Measurements from ENCODE around the gene CCDC12. TPM values are rescaled to one million over a fixed set of nuclear protein-coding genes. Genes with fewer than 3 reads are reported as not detected.
"Not testable (repeated sequence)": the region's sequence is repeated elsewhere in the genome, so short reads cannot be mapped to it uniquely, and the experiment has no call there.

CCDC12 gene
- total RNA-seq, 1 donor from 2014 or later = 30.9 TPM

- DNase-seq = no peak
These were observed 53.5 kb downstream of the CCDC12 start for GRCh38 chr3:46922871-46923558.

- DNase-seq = no peak
These were observed 54.1 kb downstream of the CCDC12 start for GRCh38 chr3:46922426-46922825.

- DNase-seq = no peak
These were observed 54.7 kb downstream of the CCDC12 start for GRCh38 chr3:46921871-46922271.

GRCh38 chr3:46921041-46921440, 55.5 kb downstream of the CCDC12 start:
- no peak for DNase-seq

GRCh38 chr3:46918634-46919033, 57.9 kb downstream of the CCDC12 start:
- DNase-seq = no peak

- no peak for DNase-seq
These were observed 58.3 kb downstream of the CCDC12 start for GRCh38 chr3:46918202-46918601.

- no peak for DNase-seq
These were observed 59.3 kb downstream of the CCDC12 start for GRCh38 chr3:46917257-46917656.

- DNase-seq = no peak
These were observed 59.7 kb downstream of the CCDC12 start for GRCh38 chr3:46916799-46917198.

- no peak for DNase-seq
These were observed 60.3 kb downstream of the CCDC12 start for GRCh38 chr3:46916278-46916677.

GRCh38 chr3:46915297-46915822, 61.2 kb downstream of the CCDC12 start:
- no peak for DNase-seq

- no peak for DNase-seq
These were observed 61.7 kb downstream of the CCDC12 start for GRCh38 chr3:46914849-46915248.

- no peak for DNase-seq
These were observed 62.9 kb downstream of the CCDC12 start for GRCh38 chr3:46913644-46914043.

- no peak for DNase-seq
These were observed 63.6 kb downstream of the CCDC12 start for GRCh38 chr3:46912986-46913385.

- DNase-seq = not testable (repeated sequence)
These were observed 65.6 kb downstream of the CCDC12 start for GRCh38 chr3:46910914-46911313.

GRCh38 chr3:46910166-46910760, 66.3 kb downstream of the CCDC12 start:
- no peak for DNase-seq

- peak; percentile 44 for DNase-seq
These were observed 66.9 kb downstream of the CCDC12 start for GRCh38 chr3:46909535-46910161.

GRCh38 chr3:46908986-46909534, 67.5 kb downstream of the CCDC12 start:
- no peak for DNase-seq

- peak; percentile 49 for DNase-seq
These were observed 68.1 kb downstream of the CCDC12 start for GRCh38 chr3:46908294-46908985.

GRCh38 chr3:46907960-46908293, 68.6 kb downstream of the CCDC12 start:
- DNase-seq = no peak

- DNase-seq = no peak
These were observed 69.3 kb downstream of the CCDC12 start for GRCh38 chr3:46907271-46907670.

GRCh38 chr3:46906471-46907058, 70.0 kb downstream of the CCDC12 start:
- DNase-seq = no peak
